Ishikawa (cell line): ENCODE measurements around the gene SCRG1.

ENCODE experiments used
- CEBPB ChIP-seq: IDR thresholded peaks from 2 replicates; pipeline ENCODE4 v1.6.1; 2012
- CREB1 ChIP-seq: IDR thresholded peaks from 2 replicates; pipeline ENCODE4 v1.6.1; 2012; ENCODE audit warnings: low read depth
- EP300 ChIP-seq: IDR thresholded peaks from 2 replicates; pipeline ENCODE4 v1.6.1; 2012; ENCODE audit warnings: borderline replicate concordance
- FOXM1 ChIP-seq: IDR thresholded peaks from 2 replicates; pipeline ENCODE4 v1.6.1; 2012; ENCODE audit warnings: low read depth, borderline replicate concordance
- MAX ChIP-seq: IDR thresholded peaks from 2 replicates; pipeline ENCODE4 v1.6.1; 2012
- NFIC ChIP-seq: IDR thresholded peaks from 2 replicates; pipeline ENCODE4 v1.6.1; 2012
- RAD21 ChIP-seq: IDR thresholded peaks from 2 replicates; pipeline ENCODE4 v1.6.1; 2012; ENCODE audit warnings: low read depth
- REST ChIP-seq: IDR thresholded peaks from 2 replicates; pipeline ENCODE4 v1.6.1; 2012; ENCODE audit warnings: low read depth, mild to moderate bottlenecking
- TAF1 ChIP-seq: IDR thresholded peaks from 2 replicates; pipeline ENCODE4 v1.6.1; 2012; ENCODE audit warnings: low read depth, mild to moderate bottlenecking
- TCF12 ChIP-seq: IDR thresholded peaks from 2 replicates; pipeline ENCODE4 v1.6.1; 2012; ENCODE audit warnings: low read depth
- YY1 ChIP-seq: IDR thresholded peaks from 2 replicates; pipeline ENCODE4 v1.6.1; 2012; ENCODE audit warnings: low read depth

GRCh38 chr4:173420324-173420752 is 21.4 kb upstream of the SCRG1 start:
- TF ChIP-seq MAX: no peak
- TF ChIP-seq YY1: no peak
- no peak for TF ChIP-seq NFIC
- TF ChIP-seq TAF1: no peak
- TF ChIP-seq CREB1: no peak
- TF ChIP-seq REST: no peak
- TF ChIP-seq TCF12: no peak
- no peak for TF ChIP-seq CEBPB
- TF ChIP-seq FOXM1: no peak
- TF ChIP-seq RAD21: peak; percentile 63
- TF ChIP-seq EP300: no peak
